Testis (tissue), 3 donors: ENCODE results near the gene ZDHHC24. TPM values are rescaled to one million over a fixed set of nuclear protein-coding genes. Genes with fewer than 3 reads are reported as not detected.
A peak's percentile ranks its signal among the peaks of the same experiment; 100 is the strongest.

Experiments
- DNase-seq: peaks from one replicate; pipeline ENCODE4 v3.0.0-alpha.2; 2019
- H3K27ac ChIP-seq, 2 donors: fragments of 200-600 bp; sonication (generic); one replicate each; pipeline ENCODE4 v1.5.1; 2019
- H3K27me3 ChIP-seq: fragments of 200-600 bp; sonication (generic); one replicate; pipeline ENCODE4 v1.5.1; 2019
- H3K36me3 ChIP-seq: fragments of 200-600 bp; sonication (generic); one replicate; pipeline ENCODE4 v1.5.1; 2017; ENCODE audit warnings: low read depth; ENCODE audit errors: missing control alignments
- H3K4me1 ChIP-seq: fragments of 200-600 bp; sonication (generic); one replicate; pipeline ENCODE4 v1.5.1; 2019
- H3K4me3 ChIP-seq, 2 donors: fragments of 200-600 bp; sonication (generic); one replicate each; pipeline ENCODE4 v1.5.1; 2017 to 2019
- H3K9me3 ChIP-seq: fragments of 200-600 bp; sonication (generic); one replicate; pipeline ENCODE4 v1.5.1; 2017
- POLR2A ChIP-seq: fragments of 450-650 bp; IDR thresholded peaks from one replicate; pipeline ENCODE4 v1.6.1; 2017; ENCODE audit warnings: antibody characterized with exemption, mild to moderate bottlenecking, moderate library complexity
- WGBS, 2 donors: methylation state at CpG; one replicate each; pipeline ENCODE4 v1.1.5; 2018; 5-methylcytosine and 5-hydroxymethylcytosine counted together
- intact Hi-C: fragments of 100-400 bp; cut with DNase I; formaldehyde crosslinking; loops from one replicate; pipeline ENCODE4 v1.15.1; 2023; ENCODE audit warnings: low total_unique reads
- polyA plus RNA-seq: library from polyadenylated mRNA; stranded (reverse); fragments of 350-450 nt; fragmentation: Illumina TruSeq; extraction: RNeasy Lipid Tissue Mini Kit (QIAGEN cat#74804); gene quantifications from one replicate; pipeline ENCODE4 v1.2.3, GENCODE V29; 2014; ENCODE audit warnings: low read depth, low replicate concordance; ENCODE audit not compliant: insufficient read depth
- total RNA-seq, 2 donors: library from RNA; depleted of rRNA; stranded (reverse); fragments of >200 nt; gene quantifications; one replicate each; pipeline ENCODE4 v1.2.3, GENCODE V29; 2016
- TF ChIP-seq, protein P1 (sequence below), 3 experiments: fragments of 450-650 bp in 2 of 3; fragments of 200-600 bp in 1 of 3; sonication (generic) in 1 of 3; IDR thresholded peaks; one replicate each; pipeline ENCODE4 v1.5.1; 2016 to 2019; ENCODE audit warnings: antibody characterized with exemption in 3 of 3, mild to moderate bottlenecking in 2 of 3, moderate library complexity in 1 of 3

ZDHHC24 gene
- total and polyA plus RNA-seq, 3 donors from 2014 or later: 9.2 to 23.3 (median 20.7) TPM

DNA sequence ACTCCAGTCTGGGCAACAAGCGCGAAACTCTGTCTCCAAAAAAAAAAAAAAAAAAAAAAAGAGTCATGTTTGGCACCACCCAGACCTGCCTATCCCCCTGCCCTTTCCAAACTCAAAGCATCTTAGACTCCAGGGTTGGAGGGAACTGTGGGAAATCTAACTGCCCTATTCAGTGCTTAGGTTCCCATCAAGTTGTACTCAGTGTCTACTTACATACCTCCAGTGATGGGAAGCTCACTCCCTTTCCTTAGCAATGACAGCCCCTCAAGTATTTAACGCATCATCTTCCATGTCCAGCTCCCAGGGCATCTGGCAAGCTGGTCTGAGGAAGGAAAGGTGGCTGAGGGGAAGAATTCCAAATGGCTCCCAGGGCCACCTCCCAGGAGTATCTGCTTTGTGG lies 3.8 kb upstream of the ZDHHC24 start:
- Histone ChIP-seq H3K4me1 (peaks cover 12% of the 10 kb centered on the region), H3K27me3 (no peaks in the 10 kb centered on the region), H3K4me3 (no peak overlapping the region), H3K9me3 (no peaks in the 10 kb centered on the region), H3K27ac (no peak overlapping the region), H3K36me3 (no peaks in the 10 kb centered on the region)
- TF ChIP-seq, protein P1, sequence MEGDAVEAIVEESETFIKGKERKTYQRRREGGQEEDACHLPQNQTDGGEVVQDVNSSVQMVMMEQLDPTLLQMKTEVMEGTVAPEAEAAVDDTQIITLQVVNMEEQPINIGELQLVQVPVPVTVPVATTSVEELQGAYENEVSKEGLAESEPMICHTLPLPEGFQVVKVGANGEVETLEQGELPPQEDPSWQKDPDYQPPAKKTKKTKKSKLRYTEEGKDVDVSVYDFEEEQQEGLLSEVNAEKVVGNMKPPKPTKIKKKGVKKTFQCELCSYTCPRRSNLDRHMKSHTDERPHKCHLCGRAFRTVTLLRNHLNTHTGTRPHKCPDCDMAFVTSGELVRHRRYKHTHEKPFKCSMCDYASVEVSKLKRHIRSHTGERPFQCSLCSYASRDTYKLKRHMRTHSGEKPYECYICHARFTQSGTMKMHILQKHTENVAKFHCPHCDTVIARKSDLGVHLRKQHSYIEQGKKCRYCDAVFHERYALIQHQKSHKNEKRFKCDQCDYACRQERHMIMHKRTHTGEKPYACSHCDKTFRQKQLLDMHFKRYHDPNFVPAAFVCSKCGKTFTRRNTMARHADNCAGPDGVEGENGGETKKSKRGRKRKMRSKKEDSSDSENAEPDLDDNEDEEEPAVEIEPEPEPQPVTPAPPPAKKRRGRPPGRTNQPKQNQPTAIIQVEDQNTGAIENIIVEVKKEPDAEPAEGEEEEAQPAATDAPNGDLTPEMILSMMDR (IDR thresholded peaks at IDR 0.05): no peak
- TF ChIP-seq POLR2A: no peak
- intact Hi-C loops: no loop called here
- 94 to 97% methylated on average over 3 of the region's 3 CpGs for WGBS, 2 donors
- no peak for DNase-seq

DNA sequence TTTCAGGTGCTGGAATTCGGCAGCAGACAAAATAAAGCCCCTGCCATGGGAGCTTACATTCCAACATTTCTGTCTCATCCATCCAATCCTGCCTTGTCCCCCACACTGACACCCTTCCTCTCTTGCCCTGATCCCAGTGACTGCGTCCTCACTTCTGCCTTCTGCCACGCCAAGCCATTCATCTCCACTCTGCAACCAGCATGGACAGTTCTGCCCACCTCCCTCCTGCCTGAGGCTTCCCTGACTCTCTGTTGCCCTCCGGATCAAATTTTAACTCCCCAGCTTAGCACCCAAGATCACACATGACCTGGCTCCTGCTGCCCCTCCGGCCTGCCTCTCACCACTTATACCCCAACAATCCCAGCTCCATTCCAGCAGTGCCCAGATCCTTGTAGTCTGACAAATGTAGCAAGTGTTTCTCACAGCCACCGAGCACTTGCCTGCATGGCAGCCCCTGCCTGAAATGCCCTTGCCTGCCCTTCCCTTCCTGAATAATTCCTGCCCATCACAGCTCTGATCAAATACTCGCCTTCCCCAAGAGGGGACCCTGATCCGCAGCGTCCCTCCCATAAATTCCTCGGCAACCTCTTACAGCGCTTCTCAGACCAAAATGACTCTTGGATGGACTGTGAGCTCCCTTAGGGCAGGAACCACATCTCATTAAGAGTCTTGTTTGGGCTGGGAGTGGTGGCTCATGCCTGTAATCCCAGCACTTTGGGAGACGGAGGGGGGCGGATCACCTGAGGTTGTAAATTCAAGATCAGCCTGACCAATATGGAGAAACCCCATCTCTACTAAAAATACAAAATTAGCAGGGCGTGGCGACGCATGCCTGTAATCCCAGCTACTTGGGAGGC lies 3.2 kb upstream of the ZDHHC24 start:
- H3K27ac ChIP-seq: no peak overlapping the region
- H3K36me3 ChIP-seq: no peaks in the 10 kb centered on the region
- no peaks in the 10 kb centered on the region for H3K27me3 ChIP-seq
- intact Hi-C loops: no loop called here
- 65 to 67% methylated on average over 16 of the region's 16 CpGs for WGBS, 2 donors
- H3K4me3 ChIP-seq: no peak overlapping the region
- no peaks in the 10 kb centered on the region for H3K9me3 ChIP-seq
- TF ChIP-seq POLR2A: no peak
- TF ChIP-seq, protein P1 (IDR thresholded peaks at IDR 0.05): no peak
- H3K4me1 ChIP-seq: peaks cover 12% of the 10 kb centered on the region
- no peak for DNase-seq

- WGBS, 2 donors: 47% methylated on average over 8 to 11 of the region's 11 CpGs
- Histone ChIP-seq H3K27ac (no peak overlapping the region), H3K27me3 (no peaks in the 10 kb centered on the region), H3K4me1 (peaks cover 18% of the 10 kb centered on the region), H3K4me3 (no peak overlapping the region), H3K36me3 (no peaks in the 10 kb centered on the region), H3K9me3 (no peaks in the 10 kb centered on the region)
- no peak for TF ChIP-seq POLR2A
- TF ChIP-seq, protein P1 (IDR thresholded peaks at IDR 0.05): no peak
- intact Hi-C loops: no loop called here
- DNase-seq: no peak
Observed at GRCh38 chr11:66548041-66548440, 2.2 kb upstream of the ZDHHC24 start.

GRCh38 chr11:66547662-66548009 lies 1.8 kb upstream of the ZDHHC24 start:
- H3K4me1 ChIP-seq: peaks cover 18% of the 10 kb centered on the region
- WGBS, 2 donors: 40 to 54% methylated on average over 5 of the region's 5 CpGs
- H3K4me3 ChIP-seq: no peak overlapping the region
- TF ChIP-seq POLR2A: no peak
- H3K9me3 ChIP-seq: no peaks in the 10 kb centered on the region
- no peaks in the 10 kb centered on the region for H3K36me3 ChIP-seq
- intact Hi-C loops: no loop called here
- no peak overlapping the region for H3K27ac ChIP-seq
- DNase-seq: no peak
- no peaks in the 10 kb centered on the region for H3K27me3 ChIP-seq

DNA sequence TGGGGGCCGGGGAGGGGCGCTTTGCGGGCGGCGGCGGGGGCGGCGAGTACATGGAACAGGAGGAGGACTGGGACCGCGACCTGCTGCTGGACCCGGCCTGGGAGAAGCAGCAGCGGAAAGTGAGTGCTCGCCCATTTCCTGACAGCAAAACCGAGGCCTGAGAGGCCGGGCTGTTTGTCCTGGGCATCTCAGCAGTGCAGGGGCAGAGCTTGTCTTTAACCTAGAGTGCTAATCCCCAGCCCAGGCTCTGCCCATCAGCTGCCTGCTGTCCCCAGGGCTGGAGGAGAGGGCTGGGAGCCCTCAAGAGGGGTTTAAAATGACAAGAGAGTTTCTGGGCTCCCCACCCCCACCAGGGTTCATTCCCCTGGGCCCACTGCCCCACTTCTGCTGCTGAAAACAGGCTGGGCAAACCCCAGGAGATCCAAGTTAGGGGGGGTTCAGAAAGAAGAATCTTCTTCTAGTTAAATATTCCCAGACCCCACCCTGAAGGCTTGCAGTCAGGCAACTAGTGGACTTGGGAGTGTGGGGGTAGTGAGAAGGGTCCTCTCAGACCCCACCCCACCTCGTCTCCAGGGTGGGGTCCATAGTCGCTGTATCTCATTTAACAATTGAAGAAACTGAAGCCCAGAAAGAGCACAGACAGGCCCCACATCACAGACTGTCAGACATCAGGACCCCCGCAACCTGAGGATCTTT lies 1.3 kb upstream of the ZDHHC24 start:
- WGBS, 2 donors: 29 to 49% methylated on average over 3 to 18 of the region's 18 CpGs
- intact Hi-C loops: no loop called here
- peak overlapping the region; percentile 70 to 85 for H3K4me3 ChIP-seq
- no peaks in the 10 kb centered on the region for H3K9me3 ChIP-seq
- TF ChIP-seq, protein P1 (IDR thresholded peaks at IDR 0.05): no peak
- no peak for TF ChIP-seq POLR2A
- peak overlapping the region in 1 of 2 donors; percentile 9 for H3K27ac ChIP-seq
- H3K27me3 ChIP-seq: no peaks in the 10 kb centered on the region
- peaks cover 18% of the 10 kb centered on the region for H3K4me1 ChIP-seq
- no peak for DNase-seq
- H3K36me3 ChIP-seq: no peaks in the 10 kb centered on the region
